ENCODE results near the gene OMA1. TPM values are rescaled to one million over a fixed set of nuclear protein-coding genes. Genes with fewer than 3 reads are reported as not detected.
"Not testable (repeated sequence)": the region's sequence is repeated elsewhere in the genome, so short reads cannot be mapped to it uniquely, and the experiment has no call there.

OMA1 gene
- total RNA-seq, 1 donor from 2014 or later = 9.3 TPM

GRCh38 chr1:58570094-58570493, 23.6 kb upstream of the OMA1 start:
- H3K27me3 Mint-ChIP-seq (ENCODE audit: low read depth) = peaks cover 36% of the 10 kb centered on the region

GRCh38 chr1:58568911-58569310, 22.4 kb upstream of the OMA1 start:
- Mint-ChIP-seq H3K27ac (ENCODE audit: unreplicated experiment) (no peak overlapping the region), H3K27me3 (ENCODE audit: low read depth) (peaks cover 32% of the 10 kb centered on the region), H3K36me3 (ENCODE audit: low read depth) (no peaks in the 10 kb centered on the region), H3K9me3 (ENCODE audit: low read depth) (peaks cover 4% of the 10 kb centered on the region), H3K4me3 (ENCODE audit: unreplicated experiment) (no peak overlapping the region), H3K4me1 (ENCODE audit: low read depth) (peaks cover 18% of the 10 kb centered on the region)
- TF ChIP-seq, protein P1, sequence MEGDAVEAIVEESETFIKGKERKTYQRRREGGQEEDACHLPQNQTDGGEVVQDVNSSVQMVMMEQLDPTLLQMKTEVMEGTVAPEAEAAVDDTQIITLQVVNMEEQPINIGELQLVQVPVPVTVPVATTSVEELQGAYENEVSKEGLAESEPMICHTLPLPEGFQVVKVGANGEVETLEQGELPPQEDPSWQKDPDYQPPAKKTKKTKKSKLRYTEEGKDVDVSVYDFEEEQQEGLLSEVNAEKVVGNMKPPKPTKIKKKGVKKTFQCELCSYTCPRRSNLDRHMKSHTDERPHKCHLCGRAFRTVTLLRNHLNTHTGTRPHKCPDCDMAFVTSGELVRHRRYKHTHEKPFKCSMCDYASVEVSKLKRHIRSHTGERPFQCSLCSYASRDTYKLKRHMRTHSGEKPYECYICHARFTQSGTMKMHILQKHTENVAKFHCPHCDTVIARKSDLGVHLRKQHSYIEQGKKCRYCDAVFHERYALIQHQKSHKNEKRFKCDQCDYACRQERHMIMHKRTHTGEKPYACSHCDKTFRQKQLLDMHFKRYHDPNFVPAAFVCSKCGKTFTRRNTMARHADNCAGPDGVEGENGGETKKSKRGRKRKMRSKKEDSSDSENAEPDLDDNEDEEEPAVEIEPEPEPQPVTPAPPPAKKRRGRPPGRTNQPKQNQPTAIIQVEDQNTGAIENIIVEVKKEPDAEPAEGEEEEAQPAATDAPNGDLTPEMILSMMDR (IDR thresholded peaks at IDR 0.05) = no peak
- no peak for DNase-seq (ENCODE audit: low spot score)

More at GRCh38 chr1:58570094-58570493, 23.6 kb upstream of the OMA1 start:
- no peak overlapping the region for H3K4me3 Mint-ChIP-seq (ENCODE audit: unreplicated experiment)
- H3K9me3 Mint-ChIP-seq (ENCODE audit: low read depth) = peaks cover 4% of the 10 kb centered on the region
- H3K36me3 Mint-ChIP-seq (ENCODE audit: low read depth) = no peaks in the 10 kb centered on the region
- DNase-seq (ENCODE audit: low spot score) = no peak
- H3K4me1 Mint-ChIP-seq (ENCODE audit: low read depth) = peaks cover 18% of the 10 kb centered on the region
- no peak overlapping the region for H3K27ac Mint-ChIP-seq (ENCODE audit: unreplicated experiment)
- TF ChIP-seq, protein P1 (IDR thresholded peaks at IDR 0.05) = no peak

DNA sequence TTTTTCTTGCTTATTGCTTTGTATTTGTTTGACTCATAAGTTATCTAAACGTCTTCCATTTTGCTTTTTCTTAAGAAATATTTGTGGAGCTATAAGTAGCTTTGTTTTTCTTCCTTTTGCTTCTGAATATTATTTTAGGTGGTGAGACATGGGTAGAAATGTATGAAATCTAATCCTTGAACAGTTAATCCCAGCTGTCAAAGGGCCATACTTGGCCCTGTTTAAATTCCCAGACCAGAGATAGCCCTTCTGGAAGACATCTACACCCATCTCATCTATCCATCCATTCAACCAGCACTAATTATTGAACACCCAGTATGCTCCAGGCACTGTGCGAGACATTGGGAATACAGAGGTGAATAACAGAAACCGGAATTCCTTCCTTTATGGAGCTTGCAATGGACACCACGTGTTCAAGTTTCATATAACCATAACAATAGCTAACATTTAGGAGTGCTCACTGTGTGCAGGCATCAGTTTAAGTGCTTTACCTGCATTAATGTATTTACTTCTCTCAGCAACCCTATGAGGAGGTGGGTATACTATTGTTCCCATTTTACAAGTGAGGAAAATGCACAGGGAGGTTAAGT, 21.8 kb upstream of the OMA1 start:
- Mint-ChIP-seq H3K27ac (ENCODE audit: unreplicated experiment) (peak overlapping the region; percentile 34), H3K4me1 (ENCODE audit: low read depth) (peaks cover 18% of the 10 kb centered on the region), H3K27me3 (ENCODE audit: low read depth) (peaks cover 28% of the 10 kb centered on the region), H3K36me3 (ENCODE audit: low read depth) (no peaks in the 10 kb centered on the region), H3K9me3 (ENCODE audit: low read depth) (peaks cover 4% of the 10 kb centered on the region), H3K4me3 (ENCODE audit: unreplicated experiment) (no peak overlapping the region)
- TF ChIP-seq, protein P1 (IDR thresholded peaks at IDR 0.05) = no peak
- DNase-seq (ENCODE audit: low spot score) = no peak

DNA sequence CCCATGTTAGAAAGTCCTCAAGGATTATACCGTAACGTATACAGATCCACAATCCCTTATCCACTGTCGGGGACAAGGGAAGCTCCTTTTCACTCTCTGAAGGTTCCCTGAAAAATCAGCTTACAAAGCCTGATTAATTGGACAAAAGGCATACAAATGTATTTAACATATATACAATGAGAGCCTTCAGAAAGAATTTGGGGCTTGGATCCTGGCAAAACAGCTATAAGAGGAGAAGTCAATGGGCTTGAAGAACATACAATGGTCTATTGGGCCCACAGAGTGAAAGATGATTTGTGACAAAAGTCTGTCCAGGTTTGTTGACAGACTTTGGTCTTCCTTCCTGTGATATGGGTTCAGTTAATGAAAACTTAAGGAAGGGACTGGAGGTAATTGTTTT, 19.8 kb upstream of the OMA1 start:
- no peak overlapping the region for H3K27ac Mint-ChIP-seq (ENCODE audit: unreplicated experiment)
- TF ChIP-seq, protein P1 (IDR thresholded peaks at IDR 0.05) = no peak
- peaks cover 4% of the 10 kb centered on the region for H3K9me3 Mint-ChIP-seq (ENCODE audit: low read depth)
- peaks cover 32% of the 10 kb centered on the region for H3K27me3 Mint-ChIP-seq (ENCODE audit: low read depth)
- H3K4me1 Mint-ChIP-seq (ENCODE audit: low read depth) = peaks cover 18% of the 10 kb centered on the region
- no peak overlapping the region for H3K4me3 Mint-ChIP-seq (ENCODE audit: unreplicated experiment)
- no peak for DNase-seq (ENCODE audit: low spot score)
- no peaks in the 10 kb centered on the region for H3K36me3 Mint-ChIP-seq (ENCODE audit: low read depth)

DNA sequence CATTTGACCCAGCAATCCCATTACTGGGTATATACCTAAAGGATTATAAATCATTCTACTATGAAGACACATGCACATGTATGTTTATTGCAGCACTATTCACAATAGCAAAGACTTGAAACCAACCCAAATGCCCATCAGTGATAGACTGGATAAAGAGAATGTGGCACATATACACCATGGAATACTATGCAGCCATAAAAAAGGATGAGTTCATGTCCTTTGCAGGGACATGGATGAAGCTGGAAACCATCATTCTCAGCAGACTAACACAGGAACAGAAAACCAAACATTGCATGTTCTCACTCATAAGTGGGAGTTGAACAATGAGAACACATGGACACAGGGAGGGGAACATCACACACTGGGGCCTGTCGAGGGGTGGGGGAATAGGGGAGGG, 17.2 kb upstream of the OMA1 start:
- H3K27me3 Mint-ChIP-seq (ENCODE audit: low read depth) = peaks cover 28% of the 10 kb centered on the region

DNA sequence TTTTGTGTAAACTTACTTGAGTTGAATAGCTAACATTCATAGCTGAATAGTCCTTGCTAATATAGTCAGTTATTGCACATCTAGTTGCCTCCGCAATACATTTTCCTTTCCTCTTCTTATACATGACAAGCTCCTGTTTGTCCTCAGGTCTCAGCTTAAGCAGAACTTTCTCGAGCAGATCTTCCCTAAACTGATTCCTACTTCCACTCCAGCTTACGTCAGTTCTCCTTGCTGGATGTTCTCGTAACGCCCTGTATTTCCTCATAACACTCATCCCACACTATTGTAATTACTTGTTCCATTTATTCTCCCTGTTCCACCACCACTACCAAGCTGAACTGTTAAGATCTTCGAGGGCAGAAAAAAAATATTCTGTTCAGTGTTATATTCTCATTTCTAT, 15.1 kb upstream of the OMA1 start:
- H3K4me3 Mint-ChIP-seq (ENCODE audit: unreplicated experiment) = no peak overlapping the region
- peaks cover 4% of the 10 kb centered on the region for H3K36me3 Mint-ChIP-seq (ENCODE audit: low read depth)
- TF ChIP-seq, protein P1 (IDR thresholded peaks at IDR 0.05) = no peak
- DNase-seq (ENCODE audit: low spot score) = no peak
- H3K4me1 Mint-ChIP-seq (ENCODE audit: low read depth) = no peaks in the 10 kb centered on the region
- peaks cover 34% of the 10 kb centered on the region for H3K27me3 Mint-ChIP-seq (ENCODE audit: low read depth)
- H3K9me3 Mint-ChIP-seq (ENCODE audit: low read depth) = no peaks in the 10 kb centered on the region
- no peak overlapping the region for H3K27ac Mint-ChIP-seq (ENCODE audit: unreplicated experiment)

More for the DNA sequence above, 17.2 kb upstream of the OMA1 start:
- not testable (repeated sequence) for H3K36me3 Mint-ChIP-seq (ENCODE audit: low read depth); DNase-seq (ENCODE audit: low spot score); H3K9me3 Mint-ChIP-seq (ENCODE audit: low read depth); H3K4me3 Mint-ChIP-seq (ENCODE audit: unreplicated experiment); H3K27ac Mint-ChIP-seq (ENCODE audit: unreplicated experiment)
- peaks cover 12% of the 10 kb centered on the region for H3K4me1 Mint-ChIP-seq (ENCODE audit: low read depth)

Data from chondrocyte (in vitro differentiated cells).